GM13977 (cell line): Measurements from ENCODE around the gene KCNK17.

ENCODE experiments used
- DNase-seq: peaks from one replicate; pipeline ENCODE4 v3.0.0; 2012; ENCODE audit warnings: low spot score
- in situ Hi-C: fragments of 300-500 bp; cut with MboI; formaldehyde crosslinking; loops from one replicate; pipeline ENCODE4 v1.12.0; 2022; ENCODE audit warnings: low sequenced_read_pairs, low pct_unique_long_range_greater_than_20kb, mixed read lengths, inconsistent platforms; ENCODE audit not compliant: unreplicated experiment
- TF ChIP-seq, protein P1 (sequence below): IDR thresholded peaks from 2 replicates; pipeline ENCODE4 v1.5.1; 2012; ENCODE audit warnings: mild to moderate bottlenecking, control low read depth; ENCODE audit not compliant: insufficient read depth; ENCODE audit errors: extremely low read depth, missing control alignments

Gene KCNK17

DNA sequence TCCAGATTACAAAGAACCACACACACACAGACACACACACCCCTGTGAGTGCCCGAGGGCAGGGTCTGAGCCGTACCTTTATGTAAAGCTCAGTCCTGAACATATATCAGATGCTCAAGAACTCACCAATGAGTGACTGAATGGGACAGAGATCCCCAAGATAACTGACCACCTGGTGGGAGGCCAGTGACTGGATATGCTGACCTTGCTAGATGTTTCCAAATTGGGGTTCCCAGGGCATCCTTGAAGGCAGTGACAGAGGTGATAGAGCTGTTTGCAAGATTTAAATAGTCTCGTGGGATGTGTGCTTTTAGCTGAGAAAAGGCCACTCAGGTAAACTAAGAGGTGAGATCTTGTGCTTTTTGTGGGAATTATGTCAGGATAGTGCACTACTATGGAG lies 39.3 kb downstream of the KCNK17 start:
- TF ChIP-seq, protein P1, sequence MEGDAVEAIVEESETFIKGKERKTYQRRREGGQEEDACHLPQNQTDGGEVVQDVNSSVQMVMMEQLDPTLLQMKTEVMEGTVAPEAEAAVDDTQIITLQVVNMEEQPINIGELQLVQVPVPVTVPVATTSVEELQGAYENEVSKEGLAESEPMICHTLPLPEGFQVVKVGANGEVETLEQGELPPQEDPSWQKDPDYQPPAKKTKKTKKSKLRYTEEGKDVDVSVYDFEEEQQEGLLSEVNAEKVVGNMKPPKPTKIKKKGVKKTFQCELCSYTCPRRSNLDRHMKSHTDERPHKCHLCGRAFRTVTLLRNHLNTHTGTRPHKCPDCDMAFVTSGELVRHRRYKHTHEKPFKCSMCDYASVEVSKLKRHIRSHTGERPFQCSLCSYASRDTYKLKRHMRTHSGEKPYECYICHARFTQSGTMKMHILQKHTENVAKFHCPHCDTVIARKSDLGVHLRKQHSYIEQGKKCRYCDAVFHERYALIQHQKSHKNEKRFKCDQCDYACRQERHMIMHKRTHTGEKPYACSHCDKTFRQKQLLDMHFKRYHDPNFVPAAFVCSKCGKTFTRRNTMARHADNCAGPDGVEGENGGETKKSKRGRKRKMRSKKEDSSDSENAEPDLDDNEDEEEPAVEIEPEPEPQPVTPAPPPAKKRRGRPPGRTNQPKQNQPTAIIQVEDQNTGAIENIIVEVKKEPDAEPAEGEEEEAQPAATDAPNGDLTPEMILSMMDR = no peak
- in situ Hi-C loops = no loop called here
- no peak for DNase-seq

DNA sequence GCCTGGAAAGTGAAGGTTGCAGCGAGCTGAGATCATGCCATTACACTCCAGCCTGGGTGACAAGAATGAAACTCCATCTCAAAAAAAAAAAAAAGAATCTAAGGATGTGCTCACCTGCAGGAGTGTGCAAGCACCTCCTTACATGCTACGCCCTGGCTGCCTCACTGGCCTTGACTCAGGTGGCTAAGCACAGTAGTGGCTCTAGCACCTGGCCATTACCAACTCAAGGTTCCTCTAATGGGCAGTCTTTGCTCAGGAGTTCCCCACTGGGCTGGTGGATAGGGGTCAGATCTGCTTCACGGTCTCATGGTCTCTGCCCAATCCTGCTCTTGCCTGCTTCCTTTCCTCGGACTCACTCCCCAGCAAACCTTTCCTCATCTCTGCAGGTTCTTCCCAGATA lies 39.7 kb downstream of the KCNK17 start:
- TF ChIP-seq, protein P1 = no peak
- in situ Hi-C loops = no loop called here
- no peak for DNase-seq

DNA sequence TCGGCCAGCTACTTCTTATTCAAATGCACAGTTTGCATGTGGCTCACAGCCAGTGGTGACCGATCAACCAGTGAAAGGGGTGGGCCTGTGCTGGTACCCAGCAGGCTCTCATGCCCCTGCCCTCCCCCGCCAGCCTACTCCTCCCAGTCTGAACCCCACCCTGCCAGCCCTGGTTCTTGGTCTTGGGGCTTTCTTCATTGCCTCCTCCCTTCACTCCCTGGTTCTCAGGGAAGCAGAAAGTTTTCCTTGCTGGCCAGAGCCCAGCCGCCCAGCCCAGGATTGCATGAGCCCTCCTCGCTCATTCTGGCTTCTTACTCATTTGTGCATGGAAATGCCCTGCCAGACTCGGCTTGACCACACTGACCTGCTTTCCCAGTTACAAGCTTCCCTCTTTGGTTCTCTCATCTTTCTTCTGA lies 40.8 kb downstream of the KCNK17 start:
- in situ Hi-C loops = no loop called here
- DNase-seq = no peak
- TF ChIP-seq, protein P1 = no peak

DNA sequence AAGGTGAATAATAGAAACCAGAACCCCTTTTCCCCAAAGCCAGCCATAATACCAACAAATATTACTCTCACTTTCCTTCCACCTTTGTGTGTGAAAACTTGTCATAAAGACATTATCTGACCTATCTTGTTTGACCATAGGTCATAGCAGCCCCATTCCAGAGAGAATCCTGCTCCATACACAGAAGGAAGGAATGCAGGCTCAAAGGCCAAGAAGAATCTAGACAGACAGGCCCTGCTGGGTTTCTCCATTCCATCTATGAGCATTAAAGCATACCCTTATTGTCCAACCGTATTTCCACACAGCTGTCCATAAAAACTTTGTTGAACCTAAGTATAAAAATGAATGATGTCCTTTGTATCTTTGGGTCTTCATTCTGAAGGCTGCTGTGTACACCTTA lies 44.3 kb downstream of the KCNK17 start:
- in situ Hi-C loops = no loop called here
- TF ChIP-seq, protein P1 = no peak
- DNase-seq = no peak

DNA sequence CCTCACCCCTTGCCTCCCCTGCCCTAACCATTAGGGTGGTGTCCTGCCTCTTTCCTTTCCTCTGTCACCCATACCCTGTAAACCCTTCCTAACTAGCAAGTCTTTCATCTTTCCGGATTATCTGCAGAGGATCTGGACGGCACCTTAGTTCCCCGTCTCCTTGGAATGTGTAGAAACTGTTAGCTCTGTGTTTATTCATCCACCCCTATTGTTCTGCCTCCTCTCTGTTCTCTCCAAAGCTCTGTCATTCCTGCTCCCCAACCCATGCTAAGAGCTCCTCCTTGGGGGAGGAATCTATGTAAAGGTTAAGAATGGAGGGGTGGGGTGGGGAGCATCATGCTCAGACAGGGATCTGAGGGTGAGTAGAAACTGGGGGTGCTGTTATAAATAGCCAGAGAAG lies 45.5 kb downstream of the KCNK17 start:
- in situ Hi-C loops = no loop called here
- TF ChIP-seq, protein P1 = no peak
- DNase-seq = no peak

DNA sequence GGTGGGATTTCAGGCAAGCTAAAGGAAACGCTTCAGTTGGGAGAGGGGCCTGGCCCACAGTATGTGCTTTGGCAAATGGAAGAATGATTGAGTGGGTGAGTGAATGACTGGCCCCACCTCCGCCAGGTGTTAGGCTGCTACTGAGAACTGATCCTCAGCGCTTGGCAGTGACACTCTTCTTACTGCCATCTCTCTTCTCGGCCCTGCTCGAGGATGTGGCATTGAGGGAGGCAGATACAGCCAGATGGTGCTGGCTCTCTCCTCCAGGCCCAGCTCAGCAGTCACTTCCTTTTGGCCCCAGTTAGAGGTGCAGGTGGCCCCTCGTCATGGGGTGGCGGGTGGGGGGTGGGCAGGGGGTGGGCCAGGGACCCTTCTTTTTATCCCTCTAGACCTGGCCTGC lies 46.0 kb downstream of the KCNK17 start:
- TF ChIP-seq, protein P1 = no peak
- in situ Hi-C loops = no loop called here
- no peak for DNase-seq

DNA sequence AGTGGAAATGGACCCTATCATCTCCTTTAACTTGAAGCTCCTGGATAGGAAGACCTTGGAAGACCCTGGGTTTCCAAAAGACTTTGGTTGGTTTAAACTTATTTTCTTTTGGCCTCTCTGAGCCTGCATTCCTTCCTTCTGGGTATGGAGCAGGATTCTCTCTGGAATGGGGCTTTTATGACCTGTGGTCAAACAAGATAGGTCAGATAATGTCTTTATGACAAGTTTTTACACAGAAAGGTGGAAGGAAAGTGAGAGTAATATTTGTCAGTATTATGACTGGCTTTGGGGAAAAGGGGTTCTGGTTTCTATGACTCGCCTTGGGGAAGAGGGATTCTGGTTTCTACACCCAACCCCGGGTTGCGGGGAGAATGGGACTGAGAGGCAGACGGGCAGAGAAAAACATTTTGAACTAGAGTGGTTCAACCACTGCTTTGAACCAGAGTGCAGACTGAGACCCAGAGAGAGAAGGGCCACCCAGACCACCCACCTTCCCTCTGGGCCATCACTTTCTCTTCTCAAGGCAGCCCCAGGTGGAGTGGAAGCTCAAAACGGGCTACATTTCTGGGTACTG lies 47.4 kb downstream of the KCNK17 start:
- TF ChIP-seq, protein P1 = no peak
- DNase-seq = no peak
- in situ Hi-C loops = no loop called here
